Liver (tissue), 3 donors: Measurements from ENCODE around the gene PKP3.

Source experiments
- RXRA ChIP-seq, 2 donors: IDR thresholded peaks; 2 replicates each; pipeline ENCODE4 v1.6.1; 2017 to 2018; ENCODE audit warnings: antibody characterized with exemption in 2 of 2, mild to moderate bottlenecking in 1 of 2
- TF ChIP-seq, protein P1 (sequence below): fragments of 150-350 bp; IDR thresholded peaks from 2 replicates; pipeline ENCODE4 v1.5.1; 2017; ENCODE audit warnings: improper control_type of control experiment, low read depth, low read length; ENCODE audit not compliant: missing input control
- donor health status: healthy.
- donor health status: healthy.

DNA sequence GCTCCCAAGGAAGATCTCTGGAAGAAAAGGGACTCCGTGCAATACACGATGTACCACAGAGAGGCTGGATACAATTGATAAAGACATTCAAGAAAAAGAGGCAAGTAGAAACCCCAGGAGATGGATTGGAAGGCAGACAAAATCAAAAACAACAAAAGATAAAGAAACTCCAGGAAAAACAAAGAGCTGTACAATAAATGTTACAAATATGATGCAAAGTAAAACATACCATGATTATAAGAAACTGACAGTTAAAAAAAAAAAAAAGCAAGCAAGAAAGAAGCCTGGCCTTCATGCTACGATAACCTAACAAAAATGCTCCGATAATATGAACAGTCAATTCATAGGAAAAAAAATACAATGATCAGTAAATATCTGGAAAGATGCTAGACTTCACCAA is 31.3 kb downstream of the PKP3 start:
- TF ChIP-seq RXRA (IDR thresholded peaks at IDR 0.05): no peak
- TF ChIP-seq, protein P1, sequence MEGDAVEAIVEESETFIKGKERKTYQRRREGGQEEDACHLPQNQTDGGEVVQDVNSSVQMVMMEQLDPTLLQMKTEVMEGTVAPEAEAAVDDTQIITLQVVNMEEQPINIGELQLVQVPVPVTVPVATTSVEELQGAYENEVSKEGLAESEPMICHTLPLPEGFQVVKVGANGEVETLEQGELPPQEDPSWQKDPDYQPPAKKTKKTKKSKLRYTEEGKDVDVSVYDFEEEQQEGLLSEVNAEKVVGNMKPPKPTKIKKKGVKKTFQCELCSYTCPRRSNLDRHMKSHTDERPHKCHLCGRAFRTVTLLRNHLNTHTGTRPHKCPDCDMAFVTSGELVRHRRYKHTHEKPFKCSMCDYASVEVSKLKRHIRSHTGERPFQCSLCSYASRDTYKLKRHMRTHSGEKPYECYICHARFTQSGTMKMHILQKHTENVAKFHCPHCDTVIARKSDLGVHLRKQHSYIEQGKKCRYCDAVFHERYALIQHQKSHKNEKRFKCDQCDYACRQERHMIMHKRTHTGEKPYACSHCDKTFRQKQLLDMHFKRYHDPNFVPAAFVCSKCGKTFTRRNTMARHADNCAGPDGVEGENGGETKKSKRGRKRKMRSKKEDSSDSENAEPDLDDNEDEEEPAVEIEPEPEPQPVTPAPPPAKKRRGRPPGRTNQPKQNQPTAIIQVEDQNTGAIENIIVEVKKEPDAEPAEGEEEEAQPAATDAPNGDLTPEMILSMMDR: no peak
